ENCODE measurements around the gene ADD1.

DNA sequence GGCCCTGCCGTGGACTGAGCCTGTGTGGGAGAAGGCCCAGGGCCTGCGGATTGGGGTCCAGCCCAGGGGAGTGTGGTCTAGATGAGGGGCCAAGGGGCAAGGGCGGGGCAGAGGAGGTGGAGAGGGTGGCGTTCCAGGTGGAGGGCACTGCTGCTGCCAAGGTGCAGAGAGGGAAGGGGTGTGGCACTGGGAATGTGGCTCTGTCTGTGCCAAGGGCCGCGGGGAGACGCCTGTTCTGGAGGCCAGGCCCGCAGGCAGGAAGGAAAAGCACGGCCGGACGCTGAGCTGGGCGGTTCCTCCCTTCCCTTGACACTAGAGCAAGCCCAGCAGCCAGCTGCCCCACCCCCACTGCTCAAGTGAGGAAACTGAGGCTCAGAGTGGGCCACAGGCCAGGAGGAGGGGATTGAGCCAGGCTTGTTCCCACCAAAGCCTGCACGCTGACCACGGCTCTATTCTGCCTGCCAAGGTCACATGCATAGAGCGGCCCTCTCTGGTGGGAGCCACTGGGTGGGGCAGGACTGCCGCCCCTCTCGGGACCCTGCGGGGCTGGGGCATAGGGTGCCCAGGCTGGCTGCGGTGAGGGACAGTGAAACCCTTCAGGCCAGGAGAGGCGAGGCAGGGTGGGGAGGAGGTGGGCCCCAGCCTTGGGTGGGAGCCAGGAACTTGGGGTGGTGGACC, 37.8 kb upstream of the ADD1 start:
- TF ChIP-seq EZH2 (IDR thresholded peaks at IDR 0.05) (no peak), EZH2phosphoT487 (IDR thresholded peaks at IDR 0.05) (no peak)
- TF ChIP-seq, protein P1, sequence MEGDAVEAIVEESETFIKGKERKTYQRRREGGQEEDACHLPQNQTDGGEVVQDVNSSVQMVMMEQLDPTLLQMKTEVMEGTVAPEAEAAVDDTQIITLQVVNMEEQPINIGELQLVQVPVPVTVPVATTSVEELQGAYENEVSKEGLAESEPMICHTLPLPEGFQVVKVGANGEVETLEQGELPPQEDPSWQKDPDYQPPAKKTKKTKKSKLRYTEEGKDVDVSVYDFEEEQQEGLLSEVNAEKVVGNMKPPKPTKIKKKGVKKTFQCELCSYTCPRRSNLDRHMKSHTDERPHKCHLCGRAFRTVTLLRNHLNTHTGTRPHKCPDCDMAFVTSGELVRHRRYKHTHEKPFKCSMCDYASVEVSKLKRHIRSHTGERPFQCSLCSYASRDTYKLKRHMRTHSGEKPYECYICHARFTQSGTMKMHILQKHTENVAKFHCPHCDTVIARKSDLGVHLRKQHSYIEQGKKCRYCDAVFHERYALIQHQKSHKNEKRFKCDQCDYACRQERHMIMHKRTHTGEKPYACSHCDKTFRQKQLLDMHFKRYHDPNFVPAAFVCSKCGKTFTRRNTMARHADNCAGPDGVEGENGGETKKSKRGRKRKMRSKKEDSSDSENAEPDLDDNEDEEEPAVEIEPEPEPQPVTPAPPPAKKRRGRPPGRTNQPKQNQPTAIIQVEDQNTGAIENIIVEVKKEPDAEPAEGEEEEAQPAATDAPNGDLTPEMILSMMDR (IDR thresholded peaks at IDR 0.05), result no peak

All from neural progenitor cell (in vitro differentiated cells).